ENCODE data around the gene B3GAT1.
A peak's percentile ranks its signal among the peaks of the same experiment; 100 is the strongest.

Gene B3GAT1

DNA sequence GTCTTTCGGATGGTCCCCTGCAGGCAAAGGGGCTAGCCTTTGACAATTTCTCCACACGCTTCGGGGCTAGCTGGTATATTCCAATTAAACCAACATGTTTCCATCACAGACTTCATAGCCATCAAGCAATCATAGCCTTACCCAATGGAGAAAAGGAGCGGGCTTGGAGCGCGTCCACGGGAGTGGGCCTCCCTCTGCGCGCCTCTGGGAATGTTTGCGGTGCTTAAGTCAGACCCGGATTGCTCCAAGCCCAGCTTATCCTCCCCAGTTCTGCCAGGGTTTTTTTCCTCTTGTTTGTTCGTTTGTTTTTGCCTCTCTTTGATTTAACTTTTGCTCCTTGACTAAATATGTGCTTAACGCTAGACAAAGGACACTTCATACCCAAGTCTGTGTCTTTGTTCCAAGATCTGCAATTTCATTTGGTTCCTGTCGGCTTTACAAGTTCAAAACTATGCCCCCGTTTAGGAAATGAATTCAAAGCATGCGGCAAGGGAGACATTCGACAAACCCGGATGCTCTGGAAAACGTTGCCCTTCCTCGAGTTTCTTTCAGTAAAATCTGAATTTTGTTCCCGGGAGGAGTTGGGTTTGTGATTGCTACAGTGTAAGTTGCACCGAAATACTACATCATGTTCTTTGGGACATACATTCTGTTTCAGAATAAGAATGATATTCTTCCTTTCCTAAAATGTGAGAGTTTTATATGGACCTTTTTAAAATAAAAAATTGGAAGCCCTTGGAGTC is 81.3 kb downstream of the B3GAT1 start:
- H2AFZ ChIP-seq (ENCODE audit: low read depth, low read length): no peak overlapping the region; the same call in 1 of the 2 replicates
- H3K27me3 ChIP-seq (ENCODE audit: insufficient read depth, low read length, poor library complexity): peaks cover 12% of the 10 kb centered on the region
- H3K4me1 ChIP-seq (ENCODE audit: insufficient read depth, low read length): peaks cover 26% of the 10 kb centered on the region
- H3K9me3 ChIP-seq (ENCODE audit: insufficient read depth, low read length, severe bottlenecking): no peaks in the 10 kb centered on the region
- H3K4me3 ChIP-seq (ENCODE audit: low read depth in 1 of 2, low read length in 2 of 2): peak overlapping the region in 1 of 2 experiments; percentile 50; a peak in 1 of 4 replicates
- TF ChIP-seq, protein P1, sequence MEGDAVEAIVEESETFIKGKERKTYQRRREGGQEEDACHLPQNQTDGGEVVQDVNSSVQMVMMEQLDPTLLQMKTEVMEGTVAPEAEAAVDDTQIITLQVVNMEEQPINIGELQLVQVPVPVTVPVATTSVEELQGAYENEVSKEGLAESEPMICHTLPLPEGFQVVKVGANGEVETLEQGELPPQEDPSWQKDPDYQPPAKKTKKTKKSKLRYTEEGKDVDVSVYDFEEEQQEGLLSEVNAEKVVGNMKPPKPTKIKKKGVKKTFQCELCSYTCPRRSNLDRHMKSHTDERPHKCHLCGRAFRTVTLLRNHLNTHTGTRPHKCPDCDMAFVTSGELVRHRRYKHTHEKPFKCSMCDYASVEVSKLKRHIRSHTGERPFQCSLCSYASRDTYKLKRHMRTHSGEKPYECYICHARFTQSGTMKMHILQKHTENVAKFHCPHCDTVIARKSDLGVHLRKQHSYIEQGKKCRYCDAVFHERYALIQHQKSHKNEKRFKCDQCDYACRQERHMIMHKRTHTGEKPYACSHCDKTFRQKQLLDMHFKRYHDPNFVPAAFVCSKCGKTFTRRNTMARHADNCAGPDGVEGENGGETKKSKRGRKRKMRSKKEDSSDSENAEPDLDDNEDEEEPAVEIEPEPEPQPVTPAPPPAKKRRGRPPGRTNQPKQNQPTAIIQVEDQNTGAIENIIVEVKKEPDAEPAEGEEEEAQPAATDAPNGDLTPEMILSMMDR (IDR thresholded peaks at IDR 0.05; ENCODE audit: borderline replicate concordance, extremely low read depth, low read length, poor library complexity, severe bottlenecking): no peak
- peak; percentile 38 for TF ChIP-seq EZH2 (IDR thresholded peaks at IDR 0.05; ENCODE audit: borderline replicate concordance, low read depth, low read length, severe bottlenecking)
- no peaks in the 10 kb centered on the region for H3K79me2 ChIP-seq (ENCODE audit: insufficient read depth, low read length)
- H3K4me2 ChIP-seq (ENCODE audit: insufficient read depth, low read length): peak overlapping the region; percentile 67
- no peak for ATAC-seq (ENCODE audit: insufficient read depth, low read depth)
- H4K20me1 ChIP-seq (ENCODE audit: insufficient read depth, low read length): no peaks in the 10 kb centered on the region
- H3K9ac ChIP-seq (ENCODE audit: low read depth, low read length): peak overlapping the region; percentile 26; the same call in 1 of the 2 replicates
- H3K36me3 ChIP-seq (ENCODE audit: insufficient read depth, low read length): no peaks in the 10 kb centered on the region
- no peak overlapping the region for H3K27ac ChIP-seq (ENCODE audit: low read length)
- no peak for DNase-seq

All from DND-41 (cell line).